A549 (cell line): Measurements from ENCODE around the gene PMPCA.

Experiments used
- CEBPB ChIP-seq, 2 experiments: fragments of >200 bp in 1 of 2; sonication (Bioruptor Twin) in 1 of 2; formaldehyde crosslinking in 1 of 2; IDR thresholded peaks; 2 replicates each; pipeline ENCODE4 v1.6.1; 2012 to 2016
- CHD2 ChIP-seq: fragments of 150-350 bp; IDR thresholded peaks from 2 replicates; pipeline ENCODE4 v1.6.1; 2014; ENCODE audit warnings: low read length; ENCODE audit not compliant: partially characterized antibody
- CHD4 ChIP-seq: fragments of 200-600 bp; sonication (generic); IDR thresholded peaks from 2 replicates; pipeline ENCODE4 v1.6.1; 2016; ENCODE audit warnings: antibody characterized with exemption, mild to moderate bottlenecking, borderline replicate concordance
- CTCF ChIP-seq: fragments of >200 bp; sonication (Bioruptor Twin); formaldehyde crosslinking; IDR thresholded peaks from 3 replicates; pipeline ENCODE4 v1.5.1; 2016
- HDAC2 ChIP-seq: fragments of 200-600 bp; sonication (generic); IDR thresholded peaks from 2 replicates; pipeline ENCODE4 v1.6.1; 2016
- POLR2AphosphoS2 ChIP-seq: conservative IDR thresholded peaks from 2 replicates; pipeline ENCODE4 v1.6.1; 2012; ENCODE audit warnings: low read length, improper control_type of control experiment, inconsistent platforms
- ZSCAN20 ChIP-seq: fragments of 250-450 bp; sonication (Bioruptor Pico); IDR thresholded peaks from 2 replicates; pipeline ENCODE4 v1.8.0; 2022; ENCODE audit warnings: mild to moderate bottlenecking, moderate library complexity
- TF ChIP-seq, protein P1 (sequence below): fragments of 150-350 bp; IDR thresholded peaks from 2 replicates; pipeline ENCODE4 v1.6.1; 2014; ENCODE audit warnings: low read depth, mild to moderate bottlenecking, low read length
- TF ChIP-seq, protein P2 (sequence below): fragments of 450-650 bp; IDR thresholded peaks from 2 replicates; pipeline ENCODE4 v1.6.1; 2014; ENCODE audit warnings: antibody characterized with exemption
- TF ChIP-seq, protein P3 (sequence below): fragments of 200-600 bp; sonication (generic); IDR thresholded peaks from 2 replicates; pipeline ENCODE4 v1.6.1; 2016; ENCODE audit warnings: antibody characterized with exemption, mild to moderate bottlenecking, moderate library complexity

DNA sequence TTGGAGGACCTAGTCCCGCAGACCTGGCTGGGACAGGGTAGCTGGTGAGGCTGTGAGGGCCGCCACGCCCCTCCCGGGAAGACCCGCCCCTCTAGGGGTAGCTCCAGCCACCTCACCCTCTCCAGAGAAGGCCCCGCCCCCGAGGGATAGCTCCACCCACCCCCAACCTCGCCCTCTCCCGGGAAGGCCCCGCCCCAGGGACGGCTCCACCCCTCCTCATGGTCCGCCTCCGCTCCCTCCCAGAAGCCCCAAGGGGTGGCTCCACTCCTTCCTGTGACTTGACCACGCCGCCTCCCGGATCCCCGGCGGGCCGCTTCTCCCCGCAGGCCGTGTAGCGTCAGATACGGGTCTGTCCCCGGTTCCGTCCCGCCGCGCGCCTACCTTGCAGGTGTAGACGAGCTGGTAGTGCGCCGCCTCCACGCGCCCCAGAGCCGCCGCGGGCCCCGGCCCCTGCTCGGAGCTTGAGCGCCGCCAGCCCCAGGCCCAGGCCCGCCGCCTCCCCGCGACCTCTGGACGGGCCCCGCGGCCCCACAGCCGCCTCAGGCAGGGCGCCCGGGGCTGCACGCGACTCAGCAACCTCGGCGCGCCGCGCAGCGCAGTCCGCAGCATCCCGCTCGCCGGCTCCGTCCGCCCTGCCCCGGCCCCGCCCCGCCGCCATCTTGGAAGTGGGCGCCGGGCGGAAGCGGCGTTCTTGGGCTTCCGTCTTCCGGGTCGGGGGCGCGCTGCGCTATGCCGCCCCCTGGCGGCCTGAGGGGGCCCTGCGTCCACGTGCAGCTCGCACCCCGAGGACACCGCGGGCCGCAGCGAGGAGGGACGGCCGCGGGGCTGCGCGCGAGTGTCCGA lies 47.1 kb upstream of the PMPCA start, which contains the start of gene DNLZ:
- TF ChIP-seq POLR2AphosphoS2 (no peak), CEBPB (IDR thresholded peaks at IDR 0.05) (no peak), CTCF (peak; percentile 97), HDAC2 (no peak), ZSCAN20 (CRISPR knock-in tag) (peak; percentile 35; the same call in 1 of the 2 replicates), CHD2 (no peak), CHD4 (no peak)
- TF ChIP-seq, protein P1, sequence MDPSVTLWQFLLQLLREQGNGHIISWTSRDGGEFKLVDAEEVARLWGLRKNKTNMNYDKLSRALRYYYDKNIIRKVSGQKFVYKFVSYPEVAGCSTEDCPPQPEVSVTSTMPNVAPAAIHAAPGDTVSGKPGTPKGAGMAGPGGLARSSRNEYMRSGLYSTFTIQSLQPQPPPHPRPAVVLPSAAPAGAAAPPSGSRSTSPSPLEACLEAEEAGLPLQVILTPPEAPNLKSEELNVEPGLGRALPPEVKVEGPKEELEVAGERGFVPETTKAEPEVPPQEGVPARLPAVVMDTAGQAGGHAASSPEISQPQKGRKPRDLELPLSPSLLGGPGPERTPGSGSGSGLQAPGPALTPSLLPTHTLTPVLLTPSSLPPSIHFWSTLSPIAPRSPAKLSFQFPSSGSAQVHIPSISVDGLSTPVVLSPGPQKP, result no peak
- TF ChIP-seq, protein P2, sequence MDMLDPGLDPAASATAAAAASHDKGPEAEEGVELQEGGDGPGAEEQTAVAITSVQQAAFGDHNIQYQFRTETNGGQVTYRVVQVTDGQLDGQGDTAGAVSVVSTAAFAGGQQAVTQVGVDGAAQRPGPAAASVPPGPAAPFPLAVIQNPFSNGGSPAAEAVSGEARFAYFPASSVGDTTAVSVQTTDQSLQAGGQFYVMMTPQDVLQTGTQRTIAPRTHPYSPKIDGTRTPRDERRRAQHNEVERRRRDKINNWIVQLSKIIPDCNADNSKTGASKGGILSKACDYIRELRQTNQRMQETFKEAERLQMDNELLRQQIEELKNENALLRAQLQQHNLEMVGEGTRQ, result no peak
- TF ChIP-seq, protein P3, sequence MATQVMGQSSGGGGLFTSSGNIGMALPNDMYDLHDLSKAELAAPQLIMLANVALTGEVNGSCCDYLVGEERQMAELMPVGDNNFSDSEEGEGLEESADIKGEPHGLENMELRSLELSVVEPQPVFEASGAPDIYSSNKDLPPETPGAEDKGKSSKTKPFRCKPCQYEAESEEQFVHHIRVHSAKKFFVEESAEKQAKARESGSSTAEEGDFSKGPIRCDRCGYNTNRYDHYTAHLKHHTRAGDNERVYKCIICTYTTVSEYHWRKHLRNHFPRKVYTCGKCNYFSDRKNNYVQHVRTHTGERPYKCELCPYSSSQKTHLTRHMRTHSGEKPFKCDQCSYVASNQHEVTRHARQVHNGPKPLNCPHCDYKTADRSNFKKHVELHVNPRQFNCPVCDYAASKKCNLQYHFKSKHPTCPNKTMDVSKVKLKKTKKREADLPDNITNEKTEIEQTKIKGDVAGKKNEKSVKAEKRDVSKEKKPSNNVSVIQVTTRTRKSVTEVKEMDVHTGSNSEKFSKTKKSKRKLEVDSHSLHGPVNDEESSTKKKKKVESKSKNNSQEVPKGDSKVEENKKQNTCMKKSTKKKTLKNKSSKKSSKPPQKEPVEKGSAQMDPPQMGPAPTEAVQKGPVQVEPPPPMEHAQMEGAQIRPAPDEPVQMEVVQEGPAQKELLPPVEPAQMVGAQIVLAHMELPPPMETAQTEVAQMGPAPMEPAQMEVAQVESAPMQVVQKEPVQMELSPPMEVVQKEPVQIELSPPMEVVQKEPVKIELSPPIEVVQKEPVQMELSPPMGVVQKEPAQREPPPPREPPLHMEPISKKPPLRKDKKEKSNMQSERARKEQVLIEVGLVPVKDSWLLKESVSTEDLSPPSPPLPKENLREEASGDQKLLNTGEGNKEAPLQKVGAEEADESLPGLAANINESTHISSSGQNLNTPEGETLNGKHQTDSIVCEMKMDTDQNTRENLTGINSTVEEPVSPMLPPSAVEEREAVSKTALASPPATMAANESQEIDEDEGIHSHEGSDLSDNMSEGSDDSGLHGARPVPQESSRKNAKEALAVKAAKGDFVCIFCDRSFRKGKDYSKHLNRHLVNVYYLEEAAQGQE, result no peak
